CD4-positive, alpha-beta T cell treated with Interleukin-15 for 4 hours (primary cell): ENCODE data around the gene HINT3.
"Not testable (repeated sequence)": the region's sequence is repeated elsewhere in the genome, so short reads cannot be mapped to it uniquely, and the experiment has no call there.

Source experiments
- DNase-seq: peaks from one replicate; pipeline ENCODE4 v3.0.0-alpha.2; 2020; ENCODE audit warnings: low spot score

HINT3 gene

DNA sequence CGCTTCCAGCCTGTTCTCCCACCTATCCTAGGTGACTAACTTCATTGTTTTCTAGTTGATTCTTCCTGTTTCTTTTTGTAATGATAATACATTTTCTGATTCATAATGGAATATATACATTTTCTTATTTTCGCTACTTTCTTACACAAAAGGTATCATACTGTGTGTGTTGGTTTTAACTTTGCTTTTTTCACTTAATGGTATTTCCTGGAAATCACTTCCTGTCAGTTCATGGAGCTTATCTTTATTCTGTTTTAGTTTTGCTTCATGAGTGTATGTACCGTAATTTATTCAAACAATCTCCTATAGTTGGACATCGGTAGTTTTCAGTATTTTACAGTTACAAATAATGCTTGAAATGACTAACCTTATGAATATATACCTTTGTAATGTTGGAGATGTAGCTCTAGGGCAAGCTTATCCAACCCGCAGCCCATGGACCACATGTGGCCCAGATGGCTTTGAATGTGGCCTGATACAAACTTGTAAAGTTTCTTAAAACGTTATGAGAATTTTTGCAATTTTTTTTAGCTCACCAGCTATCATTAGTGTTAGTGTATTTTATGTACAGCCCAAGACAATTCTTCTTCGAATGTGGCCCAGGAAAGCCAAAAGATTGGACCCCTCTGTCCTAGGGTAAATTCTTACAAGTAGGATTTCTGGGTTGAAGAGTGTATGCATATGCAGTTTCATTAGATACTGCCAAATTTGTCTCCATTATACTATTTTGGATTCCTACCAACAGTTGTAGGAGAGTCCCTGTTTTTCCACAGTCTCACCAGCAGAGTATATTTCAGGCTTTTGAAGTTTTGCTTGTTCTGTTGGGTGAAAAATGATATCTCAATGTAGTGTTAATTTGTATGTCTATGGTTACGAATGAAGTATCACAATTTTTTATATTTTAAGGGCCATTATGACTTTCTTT, 46.4 kb downstream of the HINT3 start:
- DNase-seq = no peak

DNA sequence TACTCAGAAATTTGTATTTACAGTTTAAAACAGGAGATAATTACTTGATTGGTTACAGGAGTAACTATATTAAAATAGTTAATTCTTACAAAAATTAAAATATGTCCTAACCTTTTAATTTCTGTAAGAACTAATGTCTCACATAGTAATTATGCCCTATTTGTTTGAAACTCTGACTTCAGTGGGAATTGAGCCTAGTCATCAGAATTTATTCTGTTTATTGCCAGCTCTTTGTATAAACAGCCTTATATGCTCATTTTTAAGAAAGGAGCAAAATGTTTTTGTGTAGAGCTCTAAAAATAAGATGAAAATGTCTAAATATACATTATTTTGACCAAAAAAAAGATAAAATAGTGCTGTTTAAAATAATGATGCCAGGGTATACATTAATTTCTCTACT, 51.2 kb downstream of the HINT3 start:
- DNase-seq = no peak

GRCh38 chr6:126010040-126010439, 53.5 kb downstream of the HINT3 start:
- DNase-seq = no peak

- no peak for DNase-seq
These were observed 59.3 kb downstream of the HINT3 start for GRCh38 chr6:126015863-126016262.

GRCh38 chr6:126016591-126016990, 60.0 kb downstream of the HINT3 start:
- DNase-seq = no peak

DNA sequence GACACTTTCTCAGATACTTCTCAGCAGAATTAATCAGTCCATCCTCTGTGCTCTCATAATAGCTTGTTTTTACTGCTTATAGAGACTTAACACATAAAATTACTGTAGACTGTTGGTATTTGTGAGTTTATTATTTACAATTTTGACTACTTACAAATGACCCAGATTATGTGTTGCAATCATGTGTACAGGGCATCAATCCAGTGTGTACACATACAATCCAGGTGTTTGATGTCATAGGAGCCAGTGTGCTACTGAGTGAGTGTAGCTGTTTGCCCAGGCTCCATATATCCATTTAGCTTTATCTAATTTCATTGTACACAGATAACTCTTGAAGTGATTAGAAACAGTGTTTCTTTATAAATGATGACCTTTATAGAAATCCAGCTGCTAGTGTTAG, 61.1 kb downstream of the HINT3 start:
- DNase-seq = no peak

DNA sequence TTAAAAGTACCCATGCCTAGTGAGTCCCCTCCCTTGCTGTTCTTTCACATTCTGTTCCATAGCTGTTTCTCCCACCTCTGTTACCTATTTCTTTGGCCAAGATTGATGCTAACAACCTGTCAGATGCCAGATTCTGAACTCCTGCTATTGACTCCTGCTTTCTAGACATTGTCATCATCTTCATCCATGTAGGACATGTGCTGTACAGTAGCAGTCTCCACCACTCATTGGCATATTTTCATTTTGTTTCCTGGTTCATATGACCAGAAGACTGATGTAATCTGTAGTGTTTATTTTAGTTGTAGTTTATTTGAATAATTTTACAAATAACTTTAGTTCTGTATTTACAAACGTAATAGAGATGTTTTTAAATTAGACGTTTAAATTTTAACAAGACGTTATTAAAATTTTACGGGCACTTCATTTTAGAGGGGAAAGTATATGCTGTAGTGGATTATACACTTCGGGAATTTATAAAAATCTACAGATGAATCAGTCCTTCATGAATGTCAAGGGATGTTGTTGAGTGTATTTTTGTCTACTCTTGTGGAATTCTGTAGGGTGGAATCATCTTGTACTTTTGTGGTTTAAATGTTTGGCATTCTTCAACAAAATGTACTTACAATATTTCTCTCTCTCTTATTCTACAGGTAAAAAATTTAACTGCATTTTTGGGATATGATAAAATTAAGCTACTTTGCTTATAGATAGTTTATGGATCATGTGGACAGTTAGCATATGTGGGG, 63.9 kb downstream of the HINT3 start:
- DNase-seq = no peak

- DNase-seq = not testable (repeated sequence)
These were observed 66.9 kb downstream of the HINT3 start for GRCh38 chr6:126023474-126023873.

DNA sequence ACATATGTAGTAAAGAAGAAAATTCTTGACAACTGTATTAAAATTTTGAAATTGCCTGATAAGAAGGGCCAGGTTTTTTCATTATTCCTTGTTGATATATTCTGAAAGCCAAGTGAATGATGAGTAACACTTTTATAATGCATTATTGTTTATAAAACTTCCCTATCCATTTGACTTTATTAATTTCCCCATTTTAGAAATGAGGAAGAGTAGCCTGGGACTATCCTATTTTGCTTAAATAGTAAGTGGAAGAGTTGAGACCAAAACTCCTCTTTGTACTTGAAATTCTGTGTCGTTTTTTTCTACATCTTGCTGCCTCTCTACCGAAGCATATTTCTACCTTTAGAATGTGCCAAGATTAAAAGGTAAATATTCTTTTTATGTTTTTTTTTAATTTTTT, 69.4 kb downstream of the HINT3 start:
- DNase-seq = no peak

DNA sequence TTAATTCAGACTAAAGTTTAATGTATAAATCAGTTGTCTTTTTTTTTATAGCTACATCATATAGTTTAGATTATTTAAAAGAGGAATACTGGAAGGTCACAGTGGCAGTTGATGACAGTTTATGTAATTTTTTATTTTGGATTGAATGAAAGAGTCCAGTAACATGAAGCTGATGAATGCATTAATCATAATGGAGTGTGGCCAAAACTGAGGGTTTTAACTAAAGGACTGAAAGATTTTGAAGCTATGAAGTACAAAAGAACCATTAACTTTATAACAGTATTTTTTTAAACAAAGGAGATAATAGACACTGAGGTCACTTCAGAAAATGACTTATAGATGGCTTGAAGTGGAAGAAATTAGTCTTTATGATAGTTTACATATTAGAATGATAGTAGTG, 71.0 kb downstream of the HINT3 start:
- no peak for DNase-seq
